ENCODE measurements around the gene STAT3. TPM values are rescaled to one million over a fixed set of nuclear protein-coding genes. Genes with fewer than 3 reads are reported as not detected.
A peak's percentile ranks its signal among the peaks of the same experiment; 100 is the strongest.

The STAT3 gene
- total and polyA plus RNA-seq, 9 of the 15 experiments (the other 6 are each of a cell fraction or from before 2014, with no cell fraction given): 90.0 to 179 (median 114) TPM

DNA sequence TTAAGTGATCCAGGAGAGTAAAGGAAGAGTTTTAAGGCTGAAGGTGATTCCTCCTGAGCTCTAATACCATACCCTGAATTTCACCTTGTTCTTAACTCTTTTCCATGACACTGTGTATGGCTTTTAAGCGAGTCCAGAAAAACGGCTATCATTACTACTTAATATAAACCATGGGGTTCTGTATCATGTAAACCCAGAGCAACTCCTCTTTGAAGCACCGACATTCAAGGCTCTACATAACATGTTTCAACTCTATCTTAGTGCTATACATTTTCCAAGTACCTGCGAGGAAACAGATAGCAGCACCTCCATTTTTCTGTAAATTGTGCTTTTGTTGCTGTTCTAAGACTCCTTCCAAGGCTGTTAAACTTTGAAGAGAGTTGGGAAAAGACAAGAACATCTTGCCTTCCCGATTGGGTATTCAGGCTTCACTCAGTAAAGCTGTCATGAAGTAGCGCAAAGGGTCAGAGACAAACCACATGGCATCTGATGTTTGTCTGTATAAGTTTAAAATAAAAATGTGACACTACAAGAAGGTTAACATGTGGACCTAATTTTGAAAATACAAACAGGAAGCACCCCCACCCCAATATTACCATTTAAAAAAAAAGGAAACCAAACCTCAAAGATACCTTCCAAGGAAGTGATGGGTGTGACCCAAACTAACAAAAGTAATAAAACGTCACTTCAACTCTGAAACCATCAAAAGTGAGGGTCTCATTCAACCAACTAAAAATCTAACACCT is 115.9 kb downstream of the STAT3 start (continued):
- TF ChIP-seq, protein P1, sequence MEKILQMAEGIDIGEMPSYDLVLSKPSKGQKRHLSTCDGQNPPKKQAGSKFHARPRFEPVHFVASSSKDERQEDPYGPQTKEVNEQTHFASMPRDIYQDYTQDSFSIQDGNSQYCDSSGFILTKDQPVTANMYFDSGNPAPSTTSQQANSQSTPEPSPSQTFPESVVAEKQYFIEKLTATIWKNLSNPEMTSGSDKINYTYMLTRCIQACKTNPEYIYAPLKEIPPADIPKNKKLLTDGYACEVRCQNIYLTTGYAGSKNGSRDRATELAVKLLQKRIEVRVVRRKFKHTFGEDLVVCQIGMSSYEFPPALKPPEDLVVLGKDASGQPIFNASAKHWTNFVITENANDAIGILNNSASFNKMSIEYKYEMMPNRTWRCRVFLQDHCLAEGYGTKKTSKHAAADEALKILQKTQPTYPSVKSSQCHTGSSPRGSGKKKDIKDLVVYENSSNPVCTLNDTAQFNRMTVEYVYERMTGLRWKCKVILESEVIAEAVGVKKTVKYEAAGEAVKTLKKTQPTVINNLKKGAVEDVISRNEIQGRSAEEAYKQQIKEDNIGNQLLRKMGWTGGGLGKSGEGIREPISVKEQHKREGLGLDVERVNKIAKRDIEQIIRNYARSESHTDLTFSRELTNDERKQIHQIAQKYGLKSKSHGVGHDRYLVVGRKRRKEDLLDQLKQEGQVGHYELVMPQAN (IDR thresholded peaks at IDR 0.05; ENCODE audit: borderline replicate concordance): peak; percentile 46; the same call in 1 of the 2 replicates
- TF ChIP-seq NFYB (IDR thresholded peaks at IDR 0.05; ENCODE audit: extremely low read depth, insufficient read length) (no peak), CREM (IDR thresholded peaks at IDR 0.05; ENCODE audit: low read depth) (no peak), HDAC1 (IDR thresholded peaks at IDR 0.05) (0 out of 4 replicates have a peak, but pooled peaks of 1 of the 2 experiments have one; percentile 42), HIVEP1 (CRISPR knock-in tag; IDR thresholded peaks at IDR 0.05) (no peak), FOXP1 (CRISPR knock-in tag; IDR thresholded peaks at IDR 0.05) (no peak), MIER1 (IDR thresholded peaks at IDR 0.05; ENCODE audit: low read depth) (no peak), BACH1 (tag; IDR thresholded peaks at IDR 0.05) (no peak; the same call in 1 of the 2 replicates)
- TF ChIP-seq, protein P2, sequence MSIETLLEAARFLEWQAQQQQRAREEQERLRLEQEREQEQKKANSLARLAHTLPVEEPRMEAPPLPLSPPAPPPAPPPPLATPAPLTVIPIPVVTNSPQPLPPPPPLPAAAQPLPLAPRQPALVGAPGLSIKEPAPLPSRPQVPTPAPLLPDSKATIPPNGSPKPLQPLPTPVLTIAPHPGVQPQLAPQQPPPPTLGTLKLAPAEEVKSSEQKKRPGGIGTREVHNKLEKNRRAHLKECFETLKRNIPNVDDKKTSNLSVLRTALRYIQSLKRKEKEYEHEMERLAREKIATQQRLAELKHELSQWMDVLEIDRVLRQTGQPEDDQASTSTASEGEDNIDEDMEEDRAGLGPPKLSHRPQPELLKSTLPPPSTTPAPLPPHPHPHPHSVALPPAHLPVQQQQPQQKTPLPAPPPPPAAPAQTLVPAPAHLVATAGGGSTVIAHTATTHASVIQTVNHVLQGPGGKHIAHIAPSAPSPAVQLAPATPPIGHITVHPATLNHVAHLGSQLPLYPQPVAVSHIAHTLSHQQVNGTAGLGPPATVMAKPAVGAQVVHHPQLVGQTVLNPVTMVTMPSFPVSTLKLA (conservative IDR thresholded peaks at IDR 0.05): peak in 1 of 2 experiments; percentile 43; a peak in 2 of 4 replicates
- TF ChIP-seq, protein P3, sequence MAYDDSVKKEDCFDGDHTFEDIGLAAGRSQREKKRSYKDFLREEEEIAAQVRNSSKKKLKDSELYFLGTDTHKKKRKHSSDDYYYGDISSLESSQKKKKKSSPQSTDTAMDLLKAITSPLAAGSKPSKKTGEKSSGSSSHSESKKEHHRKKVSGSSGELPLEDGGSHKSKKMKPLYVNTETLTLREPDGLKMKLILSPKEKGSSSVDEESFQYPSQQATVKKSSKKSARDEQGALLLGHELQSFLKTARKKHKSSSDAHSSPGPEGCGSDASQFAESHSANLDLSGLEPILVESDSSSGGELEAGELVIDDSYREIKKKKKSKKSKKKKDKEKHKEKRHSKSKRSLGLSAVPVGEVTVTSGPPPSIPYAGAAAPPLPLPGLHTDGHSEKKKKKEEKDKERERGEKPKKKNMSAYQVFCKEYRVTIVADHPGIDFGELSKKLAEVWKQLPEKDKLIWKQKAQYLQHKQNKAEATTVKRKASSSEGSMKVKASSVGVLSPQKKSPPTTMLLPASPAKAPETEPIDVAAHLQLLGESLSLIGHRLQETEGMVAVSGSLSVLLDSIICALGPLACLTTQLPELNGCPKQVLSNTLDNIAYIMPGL (CRISPR knock-in tag; IDR thresholded peaks at IDR 0.05): no peak
- TF ChIP-seq, protein P4, sequence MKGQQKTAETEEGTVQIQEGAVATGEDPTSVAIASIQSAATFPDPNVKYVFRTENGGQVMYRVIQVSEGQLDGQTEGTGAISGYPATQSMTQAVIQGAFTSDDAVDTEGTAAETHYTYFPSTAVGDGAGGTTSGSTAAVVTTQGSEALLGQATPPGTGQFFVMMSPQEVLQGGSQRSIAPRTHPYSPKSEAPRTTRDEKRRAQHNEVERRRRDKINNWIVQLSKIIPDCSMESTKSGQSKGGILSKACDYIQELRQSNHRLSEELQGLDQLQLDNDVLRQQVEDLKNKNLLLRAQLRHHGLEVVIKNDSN (CRISPR knock-in tag; IDR thresholded peaks at IDR 0.05): no peak
- TF ChIP-seq, protein P5, sequence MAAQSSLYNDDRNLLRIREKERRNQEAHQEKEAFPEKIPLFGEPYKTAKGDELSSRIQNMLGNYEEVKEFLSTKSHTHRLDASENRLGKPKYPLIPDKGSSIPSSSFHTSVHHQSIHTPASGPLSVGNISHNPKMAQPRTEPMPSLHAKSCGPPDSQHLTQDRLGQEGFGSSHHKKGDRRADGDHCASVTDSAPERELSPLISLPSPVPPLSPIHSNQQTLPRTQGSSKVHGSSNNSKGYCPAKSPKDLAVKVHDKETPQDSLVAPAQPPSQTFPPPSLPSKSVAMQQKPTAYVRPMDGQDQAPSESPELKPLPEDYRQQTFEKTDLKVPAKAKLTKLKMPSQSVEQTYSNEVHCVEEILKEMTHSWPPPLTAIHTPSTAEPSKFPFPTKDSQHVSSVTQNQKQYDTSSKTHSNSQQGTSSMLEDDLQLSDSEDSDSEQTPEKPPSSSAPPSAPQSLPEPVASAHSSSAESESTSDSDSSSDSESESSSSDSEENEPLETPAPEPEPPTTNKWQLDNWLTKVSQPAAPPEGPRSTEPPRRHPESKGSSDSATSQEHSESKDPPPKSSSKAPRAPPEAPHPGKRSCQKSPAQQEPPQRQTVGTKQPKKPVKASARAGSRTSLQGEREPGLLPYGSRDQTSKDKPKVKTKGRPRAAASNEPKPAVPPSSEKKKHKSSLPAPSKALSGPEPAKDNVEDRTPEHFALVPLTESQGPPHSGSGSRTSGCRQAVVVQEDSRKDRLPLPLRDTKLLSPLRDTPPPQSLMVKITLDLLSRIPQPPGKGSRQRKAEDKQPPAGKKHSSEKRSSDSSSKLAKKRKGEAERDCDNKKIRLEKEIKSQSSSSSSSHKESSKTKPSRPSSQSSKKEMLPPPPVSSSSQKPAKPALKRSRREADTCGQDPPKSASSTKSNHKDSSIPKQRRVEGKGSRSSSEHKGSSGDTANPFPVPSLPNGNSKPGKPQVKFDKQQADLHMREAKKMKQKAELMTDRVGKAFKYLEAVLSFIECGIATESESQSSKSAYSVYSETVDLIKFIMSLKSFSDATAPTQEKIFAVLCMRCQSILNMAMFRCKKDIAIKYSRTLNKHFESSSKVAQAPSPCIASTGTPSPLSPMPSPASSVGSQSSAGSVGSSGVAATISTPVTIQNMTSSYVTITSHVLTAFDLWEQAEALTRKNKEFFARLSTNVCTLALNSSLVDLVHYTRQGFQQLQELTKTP (IDR thresholded peaks at IDR 0.05; ENCODE audit: low read depth in 1 of 2, partially characterized antibody in 2 of 2): peak in 1 of 2 experiments; percentile 27
